ENCODE results near the gene WDFY2. TPM values are rescaled to one million over a fixed set of nuclear protein-coding genes. Genes with fewer than 3 reads are reported as not detected.

WDFY2 gene
- total RNA-seq, 1 experiment from 2014 or later, result 26.4 TPM

GRCh38 chr13:51644654-51645053 lies 60.4 kb downstream of the WDFY2 start:
- H2AK5ac ChIP-seq (ENCODE audit: insufficient read length, low read length), result no peak overlapping the region
- DNase-seq, result no peak
- H4K8ac ChIP-seq (replicated peaks; ENCODE audit: insufficient read length, low read depth, low read length), result no peak overlapping the region
- no peak overlapping the region for H2BK12ac ChIP-seq (ENCODE audit: insufficient read length, low read depth, low read length)
- H4K5ac ChIP-seq (ENCODE audit: insufficient read length, low read depth, low read length), result no peak overlapping the region
- TF ChIP-seq CTCF (conservative IDR thresholded peaks at IDR 0.05), result no peak
- H3K23ac ChIP-seq (ENCODE audit: insufficient read length, low read depth, low read length), result no peak overlapping the region
- no peaks in the 10 kb centered on the region for H3K9me3 ChIP-seq (ENCODE audit: control insufficient read depth, low read depth, low read length)
- peak overlapping the region; percentile 35 for H3K18ac ChIP-seq (ENCODE audit: insufficient read length, low read depth, low read length)
- Mint-ChIP-seq H3K4me3 (no peak overlapping the region; a peak in 1 of 5 replicates), H3K27me3 (ENCODE audit: low read depth) (no peaks in the 10 kb centered on the region), H3K36me3 (ENCODE audit: insufficient read depth in 1 of 3, low read depth in 3 of 3) (peaks cover 4 to 7% (median 6%) of the 10 kb centered on the region in 3 experiments; a peak in 4 of 7 replicates), H3K27ac (peak overlapping the region; percentile 51 to 95 (median 75)), H3K9me3 (peaks cover 0 to 3% of the 10 kb centered on the region in 2 experiments; a peak in 1 of 5 replicates), H3K4me1 (peaks cover 41 to 42% of the 10 kb centered on the region in 2 experiments)
- no peak overlapping the region; the same call in 1 of the 2 replicates for H3K4ac ChIP-seq (ENCODE audit: low read depth, low read length)
- H2BK5ac ChIP-seq (ENCODE audit: insufficient read length, low read length), result no peak overlapping the region
- no CpG with 5 or more reads among the region's 1 CpG for WGBS (ENCODE audit: extremely low coverage, insufficient read length, low lambda C conversion rate)
- H3K4me2 ChIP-seq (ENCODE audit: insufficient read depth, insufficient read length, low read length), result no peak overlapping the region
- H2BK15ac ChIP-seq (ENCODE audit: low read depth, low read length), result no peak overlapping the region
- H3K27me3 ChIP-seq (ENCODE audit: insufficient read depth, low read length), result no peaks in the 10 kb centered on the region
- H4K91ac ChIP-seq (ENCODE audit: insufficient read length, low read depth, low read length), result no peak overlapping the region
- H3K4me1 ChIP-seq (ENCODE audit: insufficient read depth, low read length), result peaks cover 27% of the 10 kb centered on the region
- no peak overlapping the region for H2AFZ ChIP-seq (ENCODE audit: low read length)
- H3K56ac ChIP-seq (ENCODE audit: insufficient read length, low read depth, low read length), result no peak overlapping the region
- no peak overlapping the region for H3K9ac ChIP-seq (ENCODE audit: extremely low read depth, insufficient read length, low read length)
- H3K23me2 ChIP-seq (ENCODE audit: insufficient read length, low read depth, low read length, poor library complexity, severe bottlenecking), result no peaks in the 10 kb centered on the region
- H3K79me2 ChIP-seq (ENCODE audit: insufficient read depth, low read length), result peaks cover 13% of the 10 kb centered on the region; the same call in 1 of the 2 replicates
- H3K14ac ChIP-seq (ENCODE audit: insufficient read depth, low read length), result no peak overlapping the region
- no peak overlapping the region for H3T11ph ChIP-seq (ENCODE audit: low read length)
- no peak overlapping the region for H2BK20ac ChIP-seq (ENCODE audit: low read depth, low read length, poor library complexity, severe bottlenecking)
- peak overlapping the region; percentile 85 for H3K27ac ChIP-seq (ENCODE audit: insufficient read length, low read depth, low read length)
- no peaks in the 10 kb centered on the region for H4K20me1 ChIP-seq (ENCODE audit: control insufficient read depth, insufficient read depth, insufficient read length)
- H3K79me1 ChIP-seq (ENCODE audit: insufficient read depth, low read depth, low read length, poor library complexity, severe bottlenecking), result peaks cover 2% of the 10 kb centered on the region
- peak overlapping the region; percentile 50 for H2BK120ac ChIP-seq (ENCODE audit: low read depth, low read length, poor library complexity, severe bottlenecking)
